GM23338 (cell line): ENCODE results near the gene CENPP. TPM values are rescaled to one million over a fixed set of nuclear protein-coding genes. Genes with fewer than 3 reads are reported as not detected.

Experiments
- ATAC-seq: fragments of 200-7000 bp; cut with Tn5 transposase; 3 replicates; pipeline ENCODE4 v1.9.1; 2020
- DNase-seq: peaks from one replicate; pipeline ENCODE4 v3.0.0-alpha.2; 2015; ENCODE audit warnings: low spot score
- H2AFZ ChIP-seq: fragments of 200-600 bp; sonication (generic); 2 replicates; pipeline ENCODE4 v1.8.0; 2016; ENCODE audit warnings: antibody characterized with exemption, mild to moderate bottlenecking, moderate library complexity
- H3F3A ChIP-seq: fragments of 200-600 bp; sonication (generic); replicated peaks from 2 replicates; pipeline ENCODE4 v1.8.0; 2017; ENCODE audit warnings: antibody characterized with exemption, mixed run types, low read depth
- H3K27ac ChIP-seq: fragments of 200-600 bp; sonication (generic); 2 replicates; pipeline ENCODE4 v1.6.1; 2016; ENCODE audit warnings: low read depth
- H3K27me3 ChIP-seq: fragments of 200-600 bp; sonication (generic); 2 replicates; pipeline ENCODE4 v1.8.0; 2016; ENCODE audit warnings: mild to moderate bottlenecking, mixed run types, moderate library complexity; ENCODE audit not compliant: insufficient read depth
- H3K36me3 ChIP-seq: fragments of 200-600 bp; sonication (generic); 2 replicates; pipeline ENCODE4 v1.8.0; 2016; ENCODE audit warnings: mild to moderate bottlenecking; ENCODE audit not compliant: insufficient read depth
- H3K4me1 ChIP-seq: fragments of 200-600 bp; sonication (generic); 2 replicates; pipeline ENCODE4 v1.8.0; 2016; ENCODE audit warnings: mild to moderate bottlenecking, moderate library complexity; ENCODE audit not compliant: insufficient read depth
- H3K4me2 ChIP-seq: fragments of 200-600 bp; sonication (generic); 2 replicates; pipeline ENCODE4 v1.7.1; 2017; ENCODE audit warnings: mixed run types
- H3K4me3 ChIP-seq: fragments of 200-600 bp; sonication (generic); 2 replicates; pipeline ENCODE4 v1.6.1; 2016; ENCODE audit warnings: mixed run types
- H3K79me2 ChIP-seq: fragments of 200-600 bp; sonication (generic); replicated peaks from 2 replicates; pipeline ENCODE4 v1.8.0; 2017; ENCODE audit warnings: mild to moderate bottlenecking; ENCODE audit not compliant: insufficient read depth
- H3K9me2 ChIP-seq: fragments of 200-600 bp; sonication (generic); 2 replicates; pipeline ENCODE4 v1.8.0; 2017; ENCODE audit not compliant: insufficient read depth
- H4K20me1 ChIP-seq: fragments of 200-600 bp; sonication (generic); replicated peaks from 2 replicates; pipeline ENCODE4 v1.8.0; 2017; ENCODE audit warnings: mild to moderate bottlenecking; ENCODE audit not compliant: insufficient read depth
- H3K27ac Mint-ChIP-seq: 2 replicates; pipeline ENCODE4 v1.8.0; 2020; ENCODE audit warnings: inconsistent platforms, mild to moderate bottlenecking, moderate library complexity, mixed read lengths
- H3K27me3 Mint-ChIP-seq: 3 replicates; pipeline ENCODE4 v1.8.0; 2022; ENCODE audit warnings: low read depth, mild to moderate bottlenecking, moderate library complexity, mixed read lengths, inconsistent platforms; ENCODE audit not compliant: insufficient read depth, poor library complexity
- H3K36me3 Mint-ChIP-seq: 3 replicates; pipeline ENCODE4 v1.8.0; 2021; ENCODE audit warnings: low read depth, mild to moderate bottlenecking, inconsistent platforms, moderate library complexity, mixed read lengths
- H3K4me1 Mint-ChIP-seq: 3 replicates; pipeline ENCODE4 v1.8.0; 2020; ENCODE audit warnings: mild to moderate bottlenecking, inconsistent platforms, mixed read lengths
- H3K4me3 Mint-ChIP-seq: 3 replicates; pipeline ENCODE4 v1.8.0; 2021; ENCODE audit warnings: moderate library complexity, mild to moderate bottlenecking, inconsistent platforms, mixed read lengths
- H3K9me3 Mint-ChIP-seq: 3 replicates; pipeline ENCODE4 v1.8.0; 2020; ENCODE audit warnings: moderate library complexity, mild to moderate bottlenecking, inconsistent platforms, mixed read lengths
- CREB1 ChIP-seq: fragments of 250-450 bp; sonication (Bioruptor Pico); IDR thresholded peaks from 2 replicates; pipeline ENCODE4 v1.5.0; 2020; ENCODE audit warnings: low read depth, mild to moderate bottlenecking, moderate library complexity
- EZH2 ChIP-seq: fragments of 200-600 bp; sonication (generic); IDR thresholded peaks from one replicate; pipeline ENCODE4 v1.8.0; 2017; ENCODE audit warnings: antibody characterized with exemption, mild to moderate bottlenecking, low read depth; ENCODE audit not compliant: unreplicated experiment
- EZH2phosphoT487 ChIP-seq: fragments of 200-600 bp; sonication (generic); IDR thresholded peaks from one replicate; pipeline ENCODE4 v1.8.1; 2018; ENCODE audit warnings: antibody characterized with exemption; ENCODE audit not compliant: unreplicated experiment
- JUNB ChIP-seq: IDR thresholded peaks from one replicate; pipeline ENCODE4 v1.6.1; 2016; ENCODE audit warnings: antibody characterized with exemption; ENCODE audit not compliant: unreplicated experiment
- NANOG ChIP-seq: IDR thresholded peaks from 2 replicates; pipeline ENCODE4 v1.6.1; 2016; ENCODE audit warnings: antibody characterized with exemption, borderline replicate concordance
- STAT1 ChIP-seq: IDR thresholded peaks from one replicate; pipeline ENCODE4 v1.6.1; 2016; ENCODE audit warnings: antibody characterized with exemption; ENCODE audit not compliant: unreplicated experiment
- ZNF331 ChIP-seq: fragments of 250-450 bp; sonication (Bioruptor Pico); IDR thresholded peaks from 2 replicates; pipeline ENCODE4 v1.5.0; 2020; ENCODE audit warnings: low read depth, mild to moderate bottlenecking, moderate library complexity
- polyA plus RNA-seq: library from polyadenylated mRNA; unstranded; fragments of >200 nt; fragmentation: Nextera tagmentation; extraction: Ambion mirVana; gene quantifications from 2 replicates; pipeline ENCODE4 v1.2.1, GENCODE V29; 2016
- total RNA-seq: library from RNA; depleted of rRNA; stranded (reverse); fragments of >200 nt; shearing (Covaris generic); gene quantifications from 2 replicates; pipeline ENCODE4 v1.2.3, GENCODE V29; 2014
- TF ChIP-seq, protein P1 (sequence below): fragments of 250-450 bp; sonication (Bioruptor Pico); IDR thresholded peaks from 2 replicates; pipeline ENCODE4 v1.5.0; 2020; ENCODE audit warnings: mild to moderate bottlenecking, moderate library complexity
- TF ChIP-seq, protein P2 (sequence below), 2 experiments: fragments of 200-600 bp in 1 of 2; sonication (generic) in 1 of 2; conservative IDR thresholded peaks; 2 replicates each; pipeline versions ENCODE4 v1.5.1 to v1.6.1; 2016 to 2017; ENCODE audit warnings: antibody characterized with exemption in 2 of 2, low read depth in 2 of 2, mild to moderate bottlenecking in 2 of 2, moderate library complexity in 1 of 2
- TF ChIP-seq, protein P3 (sequence below): IDR thresholded peaks from 2 replicates; pipeline ENCODE4 v1.6.1; 2016; ENCODE audit warnings: antibody characterized with exemption

The CENPP gene
- total and polyA plus RNA-seq, 2 experiments from 2014 or later, result 11.0 to 12.6 TPM

DNA sequence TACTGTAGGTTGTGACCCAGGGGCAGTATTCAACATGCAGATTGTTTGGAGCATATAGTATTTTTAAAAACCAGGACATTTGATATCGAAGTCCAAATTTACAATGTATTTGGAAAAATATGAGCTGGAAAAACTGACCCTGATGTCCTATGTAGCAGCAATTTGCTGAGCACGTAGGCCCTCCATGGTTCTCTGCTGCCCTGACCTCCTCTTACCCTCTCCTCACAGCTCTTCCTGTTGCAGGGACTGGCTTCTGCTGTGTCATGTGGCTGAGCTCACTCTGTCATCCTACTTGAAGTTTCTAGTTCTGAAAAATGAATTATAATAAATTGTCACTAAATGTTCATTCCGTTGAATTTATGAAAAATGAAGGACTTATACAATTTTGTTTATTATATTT is 160.6 kb downstream of the CENPP start:
- Histone ChIP-seq H3K4me2 (no peak overlapping the region), H4K20me1 (no peaks in the 10 kb centered on the region), H3K36me3 (no peaks in the 10 kb centered on the region), H3K9me2 (no peaks in the 10 kb centered on the region), H3F3A (no peaks in the 10 kb centered on the region), H3K27me3 (no peaks in the 10 kb centered on the region), H3K79me2 (no peaks in the 10 kb centered on the region), H3K4me1 (peaks cover 3% of the 10 kb centered on the region; the same call in 1 of the 2 replicates), H3K4me3 (no peak overlapping the region), H2AFZ (no peak overlapping the region), H3K27ac (no peak overlapping the region)
- Mint-ChIP-seq H3K4me1 (peaks cover under 1% of the 10 kb centered on the region; the same call in 2 of the 3 replicates), H3K27ac (no peak overlapping the region), H3K27me3 (no peaks in the 10 kb centered on the region), H3K36me3 (no peaks in the 10 kb centered on the region), H3K4me3 (no peak overlapping the region), H3K9me3 (no peaks in the 10 kb centered on the region)
- TF ChIP-seq EZH2 (no peak), STAT1 (no peak), ZNF331 (CRISPR knock-in tag) (no peak), EZH2phosphoT487 (no peak)
- no peak for DNase-seq
- no peak; the same call in 2 of the 3 replicates for ATAC-seq

- H3K4me1 Mint-ChIP-seq, result no peaks in the 10 kb centered on the region; the same call in 2 of the 3 replicates
- no peaks in the 10 kb centered on the region for H3K4me1 ChIP-seq
- H3K27ac Mint-ChIP-seq, result no peak overlapping the region
- DNase-seq (no peak), ATAC-seq (no peak)
- no peaks in the 10 kb centered on the region for H3K27me3 ChIP-seq
- H3K4me2 ChIP-seq, result no peak overlapping the region
- no peak overlapping the region for H2AFZ ChIP-seq
- H3F3A ChIP-seq, result no peaks in the 10 kb centered on the region
- H3K27ac ChIP-seq, result no peak overlapping the region
- H3K9me2 ChIP-seq, result no peaks in the 10 kb centered on the region
- H4K20me1 ChIP-seq, result no peaks in the 10 kb centered on the region
- H3K4me3 ChIP-seq, result no peak overlapping the region
- H3K79me2 ChIP-seq, result no peaks in the 10 kb centered on the region
- H3K36me3 Mint-ChIP-seq, result no peaks in the 10 kb centered on the region
- H3K4me3 Mint-ChIP-seq, result no peak overlapping the region
- H3K36me3 ChIP-seq, result no peaks in the 10 kb centered on the region
- no peaks in the 10 kb centered on the region for H3K9me3 Mint-ChIP-seq
- H3K27me3 Mint-ChIP-seq, result no peaks in the 10 kb centered on the region
- no peak for TF ChIP-seq NANOG
- TF ChIP-seq, protein P1, sequence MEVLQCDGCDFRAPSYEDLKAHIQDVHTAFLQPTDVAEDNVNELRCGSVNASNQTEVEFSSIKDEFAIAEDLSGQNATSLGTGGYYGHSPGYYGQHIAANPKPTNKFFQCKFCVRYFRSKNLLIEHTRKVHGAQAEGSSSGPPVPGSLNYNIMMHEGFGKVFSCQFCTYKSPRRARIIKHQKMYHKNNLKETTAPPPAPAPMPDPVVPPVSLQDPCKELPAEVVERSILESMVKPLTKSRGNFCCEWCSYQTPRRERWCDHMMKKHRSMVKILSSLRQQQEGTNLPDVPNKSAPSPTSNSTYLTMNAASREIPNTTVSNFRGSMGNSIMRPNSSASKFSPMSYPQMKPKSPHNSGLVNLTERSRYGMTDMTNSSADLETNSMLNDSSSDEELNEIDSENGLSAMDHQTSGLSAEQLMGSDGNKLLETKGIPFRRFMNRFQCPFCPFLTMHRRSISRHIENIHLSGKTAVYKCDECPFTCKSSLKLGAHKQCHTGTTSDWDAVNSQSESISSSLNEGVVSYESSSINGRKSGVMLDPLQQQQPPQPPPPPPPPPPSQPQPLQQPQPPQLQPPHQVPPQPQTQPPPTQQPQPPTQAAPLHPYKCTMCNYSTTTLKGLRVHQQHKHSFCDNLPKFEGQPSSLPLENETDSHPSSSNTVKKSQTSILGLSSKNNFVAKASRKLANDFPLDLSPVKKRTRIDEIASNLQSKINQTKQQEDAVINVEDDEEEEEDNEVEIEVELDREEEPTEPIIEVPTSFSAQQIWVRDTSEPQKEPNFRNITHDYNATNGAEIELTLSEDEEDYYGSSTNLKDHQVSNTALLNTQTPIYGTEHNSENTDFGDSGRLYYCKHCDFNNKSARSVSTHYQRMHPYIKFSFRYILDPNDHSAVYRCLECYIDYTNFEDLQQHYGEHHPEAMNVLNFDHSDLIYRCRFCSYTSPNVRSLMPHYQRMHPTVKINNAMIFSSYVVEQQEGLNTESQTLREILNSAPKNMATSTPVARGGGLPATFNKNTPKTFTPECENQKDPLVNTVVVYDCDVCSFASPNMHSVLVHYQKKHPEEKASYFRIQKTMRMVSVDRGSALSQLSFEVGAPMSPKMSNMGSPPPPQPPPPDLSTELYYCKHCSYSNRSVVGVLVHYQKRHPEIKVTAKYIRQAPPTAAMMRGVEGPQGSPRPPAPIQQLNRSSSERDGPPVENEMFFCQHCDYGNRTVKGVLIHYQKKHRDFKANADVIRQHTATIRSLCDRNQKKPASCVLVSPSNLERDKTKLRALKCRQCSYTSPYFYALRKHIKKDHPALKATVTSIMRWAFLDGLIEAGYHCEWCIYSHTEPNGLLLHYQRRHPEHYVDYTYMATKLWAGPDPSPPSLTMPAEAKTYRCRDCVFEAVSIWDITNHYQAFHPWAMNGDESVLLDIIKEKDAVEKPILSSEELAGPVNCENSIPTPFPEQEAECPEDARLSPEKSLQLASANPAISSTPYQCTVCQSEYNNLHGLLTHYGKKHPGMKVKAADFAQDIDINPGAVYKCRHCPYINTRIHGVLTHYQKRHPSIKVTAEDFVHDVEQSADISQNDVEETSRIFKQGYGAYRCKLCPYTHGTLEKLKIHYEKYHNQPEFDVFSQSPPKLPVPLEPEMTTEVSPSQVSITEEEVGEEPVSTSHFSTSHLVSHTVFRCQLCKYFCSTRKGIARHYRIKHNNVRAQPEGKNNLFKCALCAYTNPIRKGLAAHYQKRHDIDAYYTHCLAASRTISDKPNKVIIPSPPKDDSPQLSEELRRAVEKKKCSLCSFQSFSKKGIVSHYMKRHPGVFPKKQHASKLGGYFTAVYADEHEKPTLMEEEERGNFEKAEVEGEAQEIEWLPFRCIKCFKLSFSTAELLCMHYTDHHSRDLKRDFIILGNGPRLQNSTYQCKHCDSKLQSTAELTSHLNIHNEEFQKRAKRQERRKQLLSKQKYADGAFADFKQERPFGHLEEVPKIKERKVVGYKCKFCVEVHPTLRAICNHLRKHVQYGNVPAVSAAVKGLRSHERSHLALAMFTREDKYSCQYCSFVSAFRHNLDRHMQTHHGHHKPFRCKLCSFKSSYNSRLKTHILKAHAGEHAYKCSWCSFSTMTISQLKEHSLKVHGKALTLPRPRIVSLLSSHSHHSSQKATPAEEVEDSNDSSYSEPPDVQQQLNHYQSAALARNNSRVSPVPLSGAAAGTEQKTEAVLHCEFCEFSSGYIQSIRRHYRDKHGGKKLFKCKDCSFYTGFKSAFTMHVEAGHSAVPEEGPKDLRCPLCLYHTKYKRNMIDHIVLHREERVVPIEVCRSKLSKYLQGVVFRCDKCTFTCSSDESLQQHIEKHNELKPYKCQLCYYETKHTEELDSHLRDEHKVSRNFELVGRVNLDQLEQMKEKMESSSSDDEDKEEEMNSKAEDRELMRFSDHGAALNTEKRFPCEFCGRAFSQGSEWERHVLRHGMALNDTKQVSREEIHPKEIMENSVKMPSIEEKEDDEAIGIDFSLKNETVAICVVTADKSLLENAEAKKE (CRISPR knock-in tag), result no peak
- TF ChIP-seq STAT1, result no peak
- TF ChIP-seq EZH2, result no peak
- no peak for TF ChIP-seq ZNF331 (CRISPR knock-in tag)
- TF ChIP-seq, protein P2, sequence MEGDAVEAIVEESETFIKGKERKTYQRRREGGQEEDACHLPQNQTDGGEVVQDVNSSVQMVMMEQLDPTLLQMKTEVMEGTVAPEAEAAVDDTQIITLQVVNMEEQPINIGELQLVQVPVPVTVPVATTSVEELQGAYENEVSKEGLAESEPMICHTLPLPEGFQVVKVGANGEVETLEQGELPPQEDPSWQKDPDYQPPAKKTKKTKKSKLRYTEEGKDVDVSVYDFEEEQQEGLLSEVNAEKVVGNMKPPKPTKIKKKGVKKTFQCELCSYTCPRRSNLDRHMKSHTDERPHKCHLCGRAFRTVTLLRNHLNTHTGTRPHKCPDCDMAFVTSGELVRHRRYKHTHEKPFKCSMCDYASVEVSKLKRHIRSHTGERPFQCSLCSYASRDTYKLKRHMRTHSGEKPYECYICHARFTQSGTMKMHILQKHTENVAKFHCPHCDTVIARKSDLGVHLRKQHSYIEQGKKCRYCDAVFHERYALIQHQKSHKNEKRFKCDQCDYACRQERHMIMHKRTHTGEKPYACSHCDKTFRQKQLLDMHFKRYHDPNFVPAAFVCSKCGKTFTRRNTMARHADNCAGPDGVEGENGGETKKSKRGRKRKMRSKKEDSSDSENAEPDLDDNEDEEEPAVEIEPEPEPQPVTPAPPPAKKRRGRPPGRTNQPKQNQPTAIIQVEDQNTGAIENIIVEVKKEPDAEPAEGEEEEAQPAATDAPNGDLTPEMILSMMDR (conservative IDR thresholded peaks at IDR 0.05; ENCODE audit: low read depth in 2 of 2), result no peak
- TF ChIP-seq, protein P3, sequence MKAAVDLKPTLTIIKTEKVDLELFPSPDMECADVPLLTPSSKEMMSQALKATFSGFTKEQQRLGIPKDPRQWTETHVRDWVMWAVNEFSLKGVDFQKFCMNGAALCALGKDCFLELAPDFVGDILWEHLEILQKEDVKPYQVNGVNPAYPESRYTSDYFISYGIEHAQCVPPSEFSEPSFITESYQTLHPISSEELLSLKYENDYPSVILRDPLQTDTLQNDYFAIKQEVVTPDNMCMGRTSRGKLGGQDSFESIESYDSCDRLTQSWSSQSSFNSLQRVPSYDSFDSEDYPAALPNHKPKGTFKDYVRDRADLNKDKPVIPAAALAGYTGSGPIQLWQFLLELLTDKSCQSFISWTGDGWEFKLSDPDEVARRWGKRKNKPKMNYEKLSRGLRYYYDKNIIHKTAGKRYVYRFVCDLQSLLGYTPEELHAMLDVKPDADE, result no peak
- no peak for TF ChIP-seq JUNB
- TF ChIP-seq CREB1 (CRISPR knock-in tag), result no peak
- TF ChIP-seq EZH2phosphoT487, result no peak
Observed at GRCh38 chr9:92488681-92489550, 163.2 kb downstream of the CENPP start.
